ENCODE data around the gene SZT2.

- TF ChIP-seq GATA3 (IDR thresholded peaks at IDR 0.05; ENCODE audit: low read depth, low read length) (no peak), GATA2 (IDR thresholded peaks at IDR 0.05; ENCODE audit: low read depth, low read length) (no peak)
Observed at GRCh38 chr1:43354936-43355335, 34.8 kb upstream of the SZT2 start.
